Stimulated activated CD8-positive, alpha-beta memory T cell treated with anti-CD3 and anti-CD28 coated beads, Interleukin-4, amount 100 ng/mL, for 1 hour (primary cell): ENCODE results near the gene BDKRB2.

Experiments used
- DNase-seq, 2 donors: peaks; one replicate each; pipeline ENCODE4 v3.0.0-alpha.2; 2020; ENCODE audit warnings: low read depth in 2 of 2, low spot score in 1 of 2

Gene BDKRB2

DNA sequence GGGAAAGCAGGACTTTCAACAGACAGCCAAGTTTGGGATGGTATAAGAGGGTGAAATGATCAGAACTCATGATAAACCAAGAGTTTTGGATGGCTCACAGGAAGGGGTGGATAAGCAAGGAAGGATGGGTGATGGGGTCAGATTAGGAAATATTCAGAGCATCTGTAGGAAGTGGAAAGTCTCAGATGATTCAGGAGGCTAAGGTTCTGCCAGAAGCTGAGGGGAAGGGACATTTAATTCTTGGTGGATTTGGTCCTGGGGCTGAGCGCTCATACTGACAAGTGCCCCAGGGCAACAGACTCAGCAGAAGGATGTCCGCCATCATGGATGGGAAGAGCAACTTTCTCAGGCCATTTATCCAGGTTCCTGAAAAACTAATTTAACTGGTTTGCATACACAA, 28.4 kb upstream of the BDKRB2 start:
- DNase-seq = no peak

DNA sequence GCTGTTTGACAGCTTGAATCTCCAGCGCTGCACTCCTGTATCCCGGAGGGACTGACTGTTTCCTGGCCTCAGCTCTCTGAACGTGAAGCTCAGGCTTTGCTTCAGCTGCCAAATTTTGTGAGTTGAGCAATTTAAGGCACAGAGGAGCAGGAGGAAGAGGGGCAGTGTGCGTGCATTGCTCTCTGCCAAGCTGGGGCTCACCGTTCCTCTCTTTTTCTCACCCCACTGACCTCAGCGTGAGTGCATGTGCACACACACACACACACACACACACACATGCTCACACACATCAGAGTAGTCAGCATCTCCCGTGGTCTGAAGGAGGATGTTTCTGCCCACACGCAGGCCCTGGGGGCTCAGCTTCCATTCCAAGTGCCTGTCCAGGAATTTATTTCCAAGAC, 27.8 kb upstream of the BDKRB2 start:
- no peak for DNase-seq

DNA sequence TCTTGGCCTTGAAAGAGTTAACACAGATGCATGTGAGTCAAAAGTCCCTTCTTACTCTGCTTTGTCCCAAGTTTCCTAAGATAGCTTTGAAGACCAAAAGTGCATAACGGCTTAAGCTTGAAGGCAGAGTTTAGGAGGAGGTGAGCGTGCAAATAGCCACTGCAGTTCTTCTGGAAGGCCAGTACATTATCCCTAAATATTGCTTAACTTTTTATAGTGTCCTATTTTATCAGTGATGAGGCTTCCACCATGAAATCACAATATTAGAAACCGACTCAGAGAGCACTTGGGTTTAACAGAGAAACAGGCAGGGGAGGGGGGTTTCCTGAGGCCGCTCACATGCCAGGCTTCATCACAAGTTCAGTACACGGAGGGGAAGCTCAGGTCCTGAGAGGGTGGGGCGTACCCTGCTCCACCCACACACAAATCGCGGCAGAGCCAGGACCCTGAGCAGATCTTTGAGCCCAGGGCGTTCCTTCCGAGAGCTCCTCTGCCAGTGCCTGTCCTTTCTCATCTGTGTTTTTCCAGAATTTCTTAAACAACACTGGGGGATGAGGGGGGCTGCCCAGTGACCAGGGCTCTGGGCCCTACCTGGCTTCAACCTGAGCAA, 26.8 kb upstream of the BDKRB2 start:
- no peak for DNase-seq

DNA sequence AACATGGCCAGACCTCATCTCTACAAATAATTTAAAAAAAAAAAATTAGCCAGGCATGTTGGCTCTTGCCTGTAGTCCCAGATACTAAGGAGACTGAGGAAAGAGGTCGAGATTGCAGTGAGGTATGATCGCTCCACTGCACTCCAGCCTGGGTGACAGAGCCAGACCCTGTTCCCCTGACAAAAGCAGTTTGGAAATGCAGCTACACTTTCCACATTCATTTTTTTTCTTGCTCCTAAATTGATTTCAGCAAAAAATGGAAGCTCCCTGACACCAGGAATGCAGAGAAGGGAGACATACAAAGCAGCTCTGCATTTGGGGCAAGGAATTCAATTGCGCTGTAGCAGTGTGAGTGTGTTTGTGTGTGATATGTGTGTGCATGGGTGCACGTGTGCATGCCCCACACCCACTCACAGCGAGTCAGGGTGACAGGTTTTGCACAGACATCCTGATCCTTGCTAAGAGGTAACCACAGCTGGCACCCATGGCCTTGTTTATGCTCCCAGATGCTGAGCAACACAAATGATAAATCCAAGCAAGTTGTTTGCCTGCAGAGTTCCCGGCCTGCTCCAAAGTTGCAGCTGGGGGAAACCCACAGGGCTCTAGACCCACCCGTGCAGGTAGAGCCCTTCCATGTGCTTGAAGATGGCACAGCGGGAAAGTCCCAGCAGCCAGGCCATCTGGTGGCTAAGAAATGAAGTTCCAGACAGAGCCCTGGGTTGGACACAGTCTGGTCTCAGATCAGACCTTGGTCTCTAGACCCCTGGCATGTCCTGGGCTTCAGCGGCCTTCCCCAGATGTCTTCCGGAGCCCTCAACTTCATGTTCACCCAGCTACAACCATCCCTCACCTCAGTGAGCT, 25.9 kb upstream of the BDKRB2 start:
- DNase-seq = no peak

DNA sequence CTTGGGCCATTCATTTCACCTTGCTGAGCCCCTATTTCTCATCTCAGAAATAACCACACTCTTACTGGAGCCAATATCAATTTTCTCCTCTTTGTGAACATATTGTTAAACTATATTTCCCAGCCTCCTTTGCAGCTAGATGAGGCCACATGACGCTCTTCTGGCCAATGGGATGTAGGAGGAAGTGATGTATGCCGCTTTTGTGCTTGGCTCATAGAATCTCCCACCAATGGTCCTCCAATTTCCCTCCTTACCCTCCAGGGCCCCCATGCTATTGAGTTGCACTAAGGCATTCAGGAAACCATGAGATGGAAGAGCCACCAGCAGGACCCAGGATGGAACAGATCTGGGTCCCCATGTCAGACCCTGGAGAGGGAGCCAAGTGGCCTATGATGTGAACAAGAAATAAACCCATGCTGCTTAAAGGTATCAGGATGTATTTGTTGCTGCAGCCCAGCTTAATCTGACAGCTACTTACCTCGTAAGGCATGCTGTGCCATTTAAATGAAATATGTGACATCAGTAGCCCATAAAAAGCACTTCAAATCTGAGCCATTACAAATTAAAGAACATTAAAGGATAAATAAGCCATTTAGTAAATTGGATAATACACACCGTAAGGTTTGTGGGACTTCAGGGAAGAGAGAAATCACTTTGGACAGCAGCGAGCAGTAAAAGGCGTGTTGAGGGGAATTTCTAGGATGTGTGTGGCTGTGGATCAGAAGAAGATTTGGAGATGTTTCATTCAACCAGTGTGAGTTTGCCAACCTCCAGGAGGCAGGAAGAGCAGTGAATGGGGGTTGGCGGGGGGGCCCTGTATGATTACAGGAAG, 24.4 kb upstream of the BDKRB2 start:
- DNase-seq = no peak

DNA sequence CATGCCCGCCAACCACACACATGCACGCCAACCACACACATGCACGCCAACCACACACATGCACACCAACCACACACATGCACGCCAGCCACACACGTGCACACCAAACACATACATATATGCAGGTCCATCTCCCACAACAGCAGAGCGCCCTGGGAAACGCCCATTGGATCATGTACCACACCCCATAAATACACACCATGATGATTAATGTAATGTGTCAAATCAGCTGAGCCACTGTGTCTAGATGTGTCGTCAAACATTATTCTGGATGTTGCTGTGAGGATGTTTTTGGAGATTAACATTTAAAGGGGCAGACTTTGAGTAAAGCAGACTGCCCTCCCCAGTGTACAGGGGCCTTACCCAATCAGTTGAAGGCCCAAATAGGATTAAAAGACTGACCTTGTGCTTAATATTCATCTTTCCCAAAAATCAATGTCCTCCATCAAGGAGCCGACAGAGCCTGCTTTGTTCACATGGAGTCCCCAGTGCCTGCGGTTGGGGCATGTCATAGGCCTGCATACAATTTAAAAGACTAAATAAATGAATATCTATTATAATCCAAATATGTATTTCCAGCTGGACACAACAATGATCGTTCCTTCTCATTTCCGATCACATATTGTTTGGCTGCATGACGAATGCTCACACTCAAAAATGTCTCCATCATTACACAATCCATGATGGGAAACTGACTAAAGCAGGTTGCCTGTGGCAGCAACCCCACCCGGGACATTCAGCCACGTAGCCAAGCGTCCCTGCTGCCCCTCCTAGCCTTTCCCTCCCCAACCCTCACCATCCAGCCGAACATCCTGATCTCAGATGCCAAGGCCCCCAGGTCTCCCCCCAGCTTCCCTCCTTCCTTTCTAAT, 23.2 kb upstream of the BDKRB2 start:
- DNase-seq = no peak

DNA sequence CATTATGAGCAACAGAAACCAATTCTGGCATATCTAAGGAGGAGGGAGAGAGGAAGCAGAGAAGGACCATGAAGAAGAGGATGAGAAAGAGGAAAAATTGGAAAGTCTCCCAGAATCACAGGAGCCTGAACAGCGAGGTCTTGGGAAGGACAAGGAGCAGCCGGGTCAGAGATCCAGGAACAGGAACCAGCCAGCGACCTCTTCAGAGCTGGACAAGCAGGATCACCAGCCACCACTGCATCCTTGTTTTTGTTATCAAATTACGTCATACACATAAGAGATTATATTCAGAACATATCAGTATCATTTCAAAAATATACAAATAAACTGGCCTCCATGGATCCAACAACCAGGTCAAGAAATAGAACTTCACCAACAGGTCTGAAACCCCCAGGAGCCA, 22.1 kb upstream of the BDKRB2 start:
- DNase-seq = no peak

DNA sequence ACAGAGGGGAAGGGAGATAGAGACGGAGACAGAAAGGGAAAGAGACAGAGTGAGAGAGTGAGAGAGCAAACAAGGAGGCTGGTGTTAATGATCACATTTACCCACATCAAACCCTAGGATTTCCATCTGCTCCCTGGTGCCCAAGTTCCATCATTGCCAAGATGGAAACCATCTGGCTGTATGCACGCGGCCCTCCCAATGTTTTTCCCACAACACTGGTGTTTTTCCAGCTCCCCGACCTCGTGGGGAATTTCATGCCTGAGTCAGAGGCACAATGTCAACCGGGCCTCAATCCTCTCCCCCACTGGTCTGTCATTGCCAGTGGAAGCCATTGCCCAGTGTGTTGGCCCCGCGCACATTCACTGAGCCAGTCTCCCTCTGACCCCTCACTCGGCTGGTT, 19.9 kb upstream of the BDKRB2 start:
- no peak for DNase-seq

DNA sequence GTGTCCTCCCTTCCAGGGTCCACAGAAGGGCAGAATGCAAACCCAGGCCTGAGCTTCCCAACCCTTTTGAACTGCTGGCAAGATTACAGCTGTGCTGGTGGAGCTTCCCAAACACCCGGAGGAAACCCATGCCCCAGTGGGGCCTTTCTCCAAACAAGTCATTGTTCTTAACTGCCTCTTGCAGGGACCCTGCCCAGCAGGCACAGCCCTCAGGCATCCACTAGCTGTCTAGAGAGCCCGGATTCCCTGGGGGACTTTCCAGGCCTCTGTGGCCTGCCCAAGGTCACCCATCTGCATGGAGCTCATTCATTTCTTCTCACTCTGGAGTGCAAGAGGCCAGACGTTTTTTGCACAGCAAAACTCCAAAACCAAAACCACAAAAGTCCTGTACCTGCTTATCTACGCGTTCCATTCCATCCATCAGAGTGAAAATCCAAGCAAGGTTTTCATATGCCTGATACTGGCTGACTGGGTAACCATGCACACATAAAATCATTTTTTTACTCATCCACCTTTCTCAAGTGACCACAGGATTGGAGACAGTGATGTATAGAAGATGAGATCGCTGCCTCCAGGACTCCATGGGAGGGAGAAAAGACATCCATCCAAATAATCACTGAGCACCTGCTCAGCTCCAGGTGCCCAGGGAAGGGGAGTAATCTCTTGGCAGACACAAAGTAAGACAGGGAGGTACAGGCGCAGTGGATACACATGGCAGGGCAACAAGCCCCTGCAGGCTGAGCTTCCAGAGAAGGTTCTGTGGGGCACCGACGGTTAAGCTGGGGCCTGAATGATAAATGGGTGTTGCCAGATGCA, 17.2 kb upstream of the BDKRB2 start:
- DNase-seq = no peak

DNA sequence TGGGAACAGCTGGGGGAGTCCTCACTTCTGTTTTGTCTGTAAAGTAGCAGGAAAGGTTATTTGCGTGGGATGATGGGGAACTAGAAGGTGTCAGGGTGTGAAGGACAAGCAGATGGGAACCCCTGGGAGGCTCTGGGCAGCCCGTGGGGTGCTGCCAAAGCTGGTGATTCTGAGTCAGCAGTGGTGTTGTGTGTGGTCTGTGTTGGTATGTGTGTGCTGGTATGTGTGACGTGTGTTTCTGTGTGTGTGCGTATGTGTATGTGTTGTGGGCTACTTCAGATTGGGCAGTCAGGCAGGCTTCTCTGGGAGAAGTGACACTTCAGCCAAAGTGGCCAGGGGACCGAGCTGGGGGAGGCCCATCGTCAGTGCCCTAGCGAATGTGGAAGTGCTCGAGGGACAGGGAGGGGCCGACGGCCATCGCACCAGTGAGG, 15.3 kb upstream of the BDKRB2 start:
- DNase-seq = no peak

DNA sequence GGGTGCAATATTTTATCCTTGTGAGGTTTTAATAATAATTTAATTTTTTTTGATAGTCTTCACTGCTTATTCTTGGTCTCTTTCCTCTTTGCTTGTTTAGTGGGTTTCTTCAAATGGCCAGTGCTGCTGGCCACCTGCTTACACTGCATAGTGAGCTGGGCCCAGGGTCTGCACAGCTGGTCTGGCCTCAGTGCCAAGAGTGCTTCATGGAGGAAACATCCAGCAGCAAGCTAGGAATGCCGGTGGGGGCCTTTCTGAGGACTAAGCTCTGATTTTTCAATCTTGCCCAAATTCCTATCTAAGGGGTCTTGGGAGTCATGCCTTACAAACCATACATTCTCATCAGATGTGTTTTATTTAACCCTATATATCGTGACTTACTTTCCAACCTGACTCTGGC, 13.3 kb upstream of the BDKRB2 start:
- DNase-seq = no peak

DNA sequence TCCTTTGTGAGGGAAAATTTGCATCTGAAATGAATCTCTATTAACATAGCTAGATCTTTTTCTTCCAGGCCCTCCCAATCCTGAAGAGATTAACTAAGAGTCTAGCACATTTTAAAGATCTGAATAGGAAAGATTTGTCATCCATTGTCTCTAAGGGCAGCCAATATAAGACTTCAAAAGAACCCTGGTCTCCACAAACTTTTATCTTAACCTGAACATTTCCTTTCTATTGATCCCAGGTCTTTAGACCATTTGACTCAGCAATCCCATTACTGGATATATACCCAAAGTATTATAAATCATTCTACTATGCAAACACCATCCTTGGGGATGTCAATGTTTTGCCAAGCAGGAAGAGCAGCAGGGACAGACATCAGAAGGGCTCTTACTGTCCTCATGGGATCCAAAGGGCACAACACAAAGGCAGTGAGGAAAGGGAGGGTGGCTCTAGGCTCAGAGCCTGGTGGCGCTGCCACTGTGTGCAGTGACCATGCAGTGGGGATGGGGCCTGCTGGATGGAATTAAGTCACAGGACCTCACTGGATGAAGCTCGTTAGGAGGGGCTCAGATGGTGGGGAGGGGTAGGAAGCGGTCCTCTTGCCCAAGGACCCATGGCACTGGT, 12.7 kb upstream of the BDKRB2 start:
- DNase-seq = no peak

DNA sequence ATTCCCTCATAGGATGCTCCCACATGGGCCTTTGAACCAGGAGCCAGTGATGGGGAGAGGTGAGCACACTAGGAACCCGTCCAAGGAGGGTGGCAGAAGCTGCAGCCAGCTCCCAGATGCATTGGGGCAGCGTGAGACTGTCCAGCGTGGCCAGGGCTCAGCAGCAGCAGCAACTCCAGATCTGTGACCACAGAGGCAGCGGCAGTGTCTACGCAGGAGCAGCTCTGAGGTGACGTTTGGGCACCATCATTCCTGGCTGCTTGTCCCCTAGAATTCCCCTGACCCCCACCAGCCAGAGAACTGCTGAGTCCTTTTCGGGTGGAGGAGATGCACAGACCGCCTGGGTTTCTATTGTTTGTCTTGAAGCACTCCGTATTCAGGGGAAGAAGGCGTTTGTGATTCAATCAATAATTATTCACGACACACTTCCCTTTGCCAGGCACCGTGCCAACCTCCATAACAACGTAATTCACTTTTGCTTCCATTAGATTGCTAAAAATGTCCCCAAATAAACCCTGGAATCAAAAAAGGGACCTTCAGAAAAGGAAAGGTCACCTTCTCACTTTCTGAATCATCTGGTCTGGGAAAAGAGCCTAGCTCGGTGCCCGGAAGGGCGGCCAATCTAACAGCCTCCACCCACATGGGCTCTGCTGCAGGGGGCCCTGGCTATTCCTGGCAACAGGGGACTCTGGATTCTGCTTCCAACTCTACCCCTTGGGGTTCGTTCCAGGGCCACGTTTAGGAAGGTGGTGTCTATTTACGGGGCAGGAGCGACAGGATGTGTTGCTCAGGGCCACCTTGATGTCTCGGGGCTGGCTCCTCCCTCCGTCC, 11.4 kb upstream of the BDKRB2 start:
- DNase-seq = no peak

DNA sequence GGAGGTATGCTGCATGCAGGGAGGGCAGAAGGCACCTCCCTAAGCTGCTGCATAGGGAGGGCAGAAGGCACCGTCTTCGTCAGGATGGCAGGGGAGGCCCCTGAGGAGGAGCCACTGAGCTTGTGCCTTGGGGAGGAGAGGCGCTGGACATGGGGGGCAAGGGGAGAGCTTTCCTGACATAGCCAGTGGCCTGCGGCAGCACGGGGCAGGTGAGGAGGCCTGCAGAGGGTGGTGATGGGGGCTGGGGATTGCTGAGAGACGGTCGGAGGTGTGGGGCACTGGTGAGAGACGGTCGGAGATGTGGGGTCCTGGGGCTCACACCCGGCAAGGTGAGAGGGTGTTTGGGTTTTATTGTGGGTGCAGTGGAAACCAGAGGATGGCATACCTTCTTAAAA, 10.4 kb upstream of the BDKRB2 start:
- no peak for DNase-seq

DNA sequence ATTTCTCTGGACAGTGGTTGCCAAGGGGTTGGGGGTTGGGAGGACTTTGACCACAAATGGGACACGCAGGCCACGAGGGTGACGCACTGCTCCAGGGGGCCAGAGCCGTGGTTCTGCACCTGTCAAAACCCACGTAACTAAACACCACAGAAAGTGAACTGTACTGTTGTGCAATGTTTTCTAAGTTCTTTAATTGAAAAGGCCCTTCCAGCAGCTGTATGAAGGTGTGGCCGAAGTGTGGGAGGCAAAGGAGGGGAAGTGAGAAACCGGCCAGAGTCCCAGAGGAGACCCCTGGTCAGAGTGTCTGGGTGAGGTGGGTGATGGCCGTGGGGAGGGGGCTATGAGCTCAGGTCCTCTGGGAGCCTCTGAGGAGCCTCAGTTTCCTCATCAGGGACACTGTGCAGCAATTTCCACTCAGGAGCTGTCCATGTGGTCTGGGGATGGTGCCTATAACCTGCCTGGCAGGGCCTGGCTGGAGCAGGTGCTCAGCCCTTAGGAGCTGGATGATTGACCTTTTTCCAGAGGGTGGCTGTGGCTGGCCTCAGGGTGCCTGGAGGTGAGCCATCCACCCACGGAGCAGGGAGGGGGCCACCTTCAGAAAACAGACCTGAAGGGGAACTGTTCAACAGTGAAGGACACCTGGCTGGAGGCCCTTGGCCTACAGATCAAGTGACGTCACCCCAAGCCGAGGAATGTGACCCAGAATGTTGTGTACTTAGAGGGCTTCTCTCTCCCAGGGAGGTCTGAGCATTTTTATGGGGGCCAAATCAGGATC, 9.8 kb upstream of the BDKRB2 start:
- no peak for DNase-seq

DNA sequence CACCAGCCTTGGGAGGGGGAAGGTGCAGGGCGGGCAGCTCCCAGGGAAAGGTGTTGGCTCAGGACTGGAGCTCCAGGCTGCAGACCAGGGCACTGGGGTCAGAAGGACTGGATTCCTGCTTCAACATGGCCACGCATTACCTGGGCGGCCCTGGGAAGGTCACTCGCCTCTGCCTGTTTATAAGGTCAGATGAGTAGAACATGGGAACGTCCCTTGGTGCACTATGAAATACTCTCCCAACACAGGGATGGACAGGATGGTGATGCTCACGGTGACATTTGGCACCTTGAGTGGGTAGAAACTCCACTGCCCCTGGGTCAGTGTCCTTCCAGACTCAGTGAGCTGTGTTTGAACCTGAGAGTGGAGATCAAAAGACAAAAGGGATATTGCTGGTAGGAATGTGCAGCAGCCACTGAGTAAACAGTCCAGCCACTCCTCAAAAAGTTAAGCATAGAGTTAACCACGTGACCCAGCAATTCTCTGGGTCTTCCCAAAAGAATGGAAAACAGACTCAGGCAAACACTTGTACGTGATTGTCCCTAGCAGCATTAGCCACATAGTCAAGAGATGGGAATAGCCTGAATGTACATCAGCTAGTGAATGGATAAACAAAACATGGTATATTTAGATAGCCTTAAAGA, 9.1 kb upstream of the BDKRB2 start:
- DNase-seq = no peak

DNA sequence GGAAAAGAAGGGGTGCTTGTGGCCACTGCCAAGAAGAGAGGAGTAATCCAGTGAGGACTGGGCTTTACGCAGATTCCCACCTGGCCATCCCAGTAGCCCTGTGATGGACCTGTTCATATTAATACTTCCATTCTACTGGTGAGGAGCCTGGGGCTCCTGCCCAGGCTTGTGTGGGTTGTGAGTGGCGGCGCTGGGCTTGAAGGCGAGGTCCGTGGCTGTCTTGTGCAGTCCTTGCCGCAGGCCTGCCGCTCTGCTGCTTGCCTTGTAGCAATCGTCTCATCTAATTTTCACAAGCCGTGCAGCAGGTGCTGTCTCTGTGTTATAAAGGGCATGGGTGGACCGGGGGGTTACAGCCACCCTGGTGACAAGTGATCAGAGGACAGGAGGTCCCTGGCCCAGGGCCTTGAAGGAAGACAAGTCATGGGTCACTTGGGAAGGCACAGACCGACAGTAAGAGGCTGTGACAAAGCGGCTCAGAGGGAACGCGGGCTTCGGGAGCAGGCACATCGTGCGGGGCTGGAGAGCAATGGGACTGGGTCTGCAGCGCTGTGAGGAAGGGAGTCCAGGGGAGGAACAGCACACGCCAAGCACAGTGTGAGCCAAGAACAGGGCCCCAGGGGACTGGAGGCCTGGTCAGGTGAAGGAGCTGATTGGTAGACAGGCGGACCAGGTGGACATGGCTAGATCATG, 7.3 kb upstream of the BDKRB2 start:
- no peak for DNase-seq
